H9 (cell line): ENCODE data around the gene UBE2V1. TPM values are rescaled to one million over a fixed set of nuclear protein-coding genes. Genes with fewer than 3 reads are reported as not detected.

ENCODE experiments used
- DNase-seq: peaks from one replicate; pipeline ENCODE4 v3.0.0-alpha.2; 2017
- H2AFZ ChIP-seq: one replicate; pipeline ENCODE4 v1.6.1; 2013; ENCODE audit warnings: mild to moderate bottlenecking, low read length, control low read depth, moderate library complexity
- H2AK5ac ChIP-seq: 2 replicates; pipeline ENCODE4 v1.6.1; 2013; ENCODE audit warnings: low read length, control low read depth, mixed read lengths; ENCODE audit not compliant: insufficient read length
- H2BK120ac ChIP-seq: one replicate; pipeline ENCODE4 v1.6.1; 2013; ENCODE audit warnings: low read depth, mild to moderate bottlenecking, low read length, control low read depth, inconsistent platforms; ENCODE audit not compliant: poor library complexity, severe bottlenecking
- H2BK12ac ChIP-seq: 2 replicates; pipeline ENCODE4 v1.6.1; 2013; ENCODE audit warnings: low read length, control low read depth, mixed read lengths, low read depth; ENCODE audit not compliant: insufficient read length
- H2BK15ac ChIP-seq: 2 replicates; pipeline ENCODE4 v1.6.1; 2013; ENCODE audit warnings: low read depth, low read length, control low read depth
- H2BK20ac ChIP-seq: one replicate; pipeline ENCODE4 v1.6.1; 2013; ENCODE audit warnings: low read depth, mild to moderate bottlenecking, low read length, control low read depth, inconsistent platforms; ENCODE audit not compliant: poor library complexity, severe bottlenecking
- H2BK5ac ChIP-seq: 2 replicates; pipeline ENCODE4 v1.6.1; 2013; ENCODE audit warnings: low read length, control low read depth, mixed read lengths; ENCODE audit not compliant: insufficient read length
- H3K14ac ChIP-seq: 2 replicates; pipeline ENCODE4 v1.6.1; 2013; ENCODE audit warnings: low read length, control low read depth; ENCODE audit not compliant: insufficient read depth
- H3K18ac ChIP-seq: 2 replicates; pipeline ENCODE4 v1.6.1; 2013; ENCODE audit warnings: low read depth, mild to moderate bottlenecking, mixed read lengths, low read length, control low read depth; ENCODE audit not compliant: insufficient read length
- H3K23ac ChIP-seq: 2 replicates; pipeline ENCODE4 v1.6.1; 2013; ENCODE audit warnings: low read length, control low read depth, mixed read lengths, low read depth; ENCODE audit not compliant: insufficient read length
- H3K23me2 ChIP-seq: 2 replicates; pipeline ENCODE4 v1.6.1; 2013; ENCODE audit warnings: low read depth, mild to moderate bottlenecking, mixed read lengths, low read length, control low read depth; ENCODE audit not compliant: insufficient read length, poor library complexity, severe bottlenecking
- H3K27ac ChIP-seq: 2 replicates; pipeline ENCODE4 v1.5.1; 2013; ENCODE audit warnings: low read length, control low read depth, mixed read lengths, low read depth; ENCODE audit not compliant: insufficient read length
- H3K27me3 ChIP-seq: 2 replicates; pipeline ENCODE4 v1.6.1; 2013; ENCODE audit warnings: low read length, control low read depth, inconsistent platforms; ENCODE audit not compliant: insufficient read depth
- H3K4ac ChIP-seq: 2 replicates; pipeline ENCODE4 v1.6.1; 2013; ENCODE audit warnings: low read depth, mild to moderate bottlenecking, control low read depth, inconsistent platforms, low read length, moderate library complexity
- H3K4me1 ChIP-seq: 2 replicates; pipeline ENCODE4 v1.6.1; 2013; ENCODE audit warnings: low read length, control low read depth, inconsistent platforms; ENCODE audit not compliant: insufficient read depth
- H3K4me2 ChIP-seq: 2 replicates; pipeline ENCODE4 v1.6.1; 2013; ENCODE audit warnings: low read length, control low read depth, mixed read lengths; ENCODE audit not compliant: insufficient read length, insufficient read depth
- H3K56ac ChIP-seq: 2 replicates; pipeline ENCODE4 v1.6.1; 2013; ENCODE audit warnings: low read depth, mild to moderate bottlenecking, mixed read lengths, low read length, control low read depth; ENCODE audit not compliant: insufficient read length
- H3K79me1 ChIP-seq: 2 replicates; pipeline ENCODE4 v1.6.1; 2013; ENCODE audit warnings: low read depth, mild to moderate bottlenecking, moderate library complexity, low read length, control low read depth, inconsistent platforms; ENCODE audit not compliant: insufficient read depth, poor library complexity, severe bottlenecking
- H3K79me2 ChIP-seq: 2 replicates; pipeline ENCODE4 v1.6.1; 2013; ENCODE audit warnings: low read length, control low read depth, inconsistent platforms; ENCODE audit not compliant: insufficient read depth
- H3K9ac ChIP-seq: 2 replicates; pipeline ENCODE4 v1.6.1; 2013; ENCODE audit warnings: low read length, control low read depth, mixed read lengths; ENCODE audit not compliant: insufficient read length; ENCODE audit errors: extremely low read depth
- H3K9me3 ChIP-seq: one replicate; pipeline ENCODE4 v1.6.1; 2013; ENCODE audit warnings: low read depth, low read length, inconsistent platforms; ENCODE audit not compliant: control insufficient read depth
- H3T11ph ChIP-seq: one replicate; pipeline ENCODE4 v1.6.1; 2013; ENCODE audit warnings: mild to moderate bottlenecking, low read length, control low read depth, inconsistent platforms
- H4K20me1 ChIP-seq: one replicate; pipeline ENCODE4 v1.6.1; 2013; ENCODE audit not compliant: control insufficient read depth, insufficient read length, insufficient read depth
- H4K5ac ChIP-seq: 2 replicates; pipeline ENCODE4 v1.6.1; 2013; ENCODE audit warnings: low read depth, mild to moderate bottlenecking, mixed read lengths, low read length, control low read depth; ENCODE audit not compliant: insufficient read length
- H4K8ac ChIP-seq: replicated peaks from 2 replicates; pipeline ENCODE4 v1.6.1; 2013; ENCODE audit warnings: low read length, control low read depth, mixed read lengths, low read depth; ENCODE audit not compliant: insufficient read length
- H4K91ac ChIP-seq: 2 replicates; pipeline ENCODE4 v1.6.1; 2013; ENCODE audit warnings: low read depth, mild to moderate bottlenecking, moderate library complexity, mixed read lengths, low read length, control low read depth; ENCODE audit not compliant: insufficient read length
- H3K27ac Mint-ChIP-seq, 3 experiments: 2 replicates in 2 of 3; 3 replicates in 1 of 3; pipeline ENCODE4 v1.8.0; 2020 to 2021; ENCODE audit warnings: mixed read lengths in 3 of 3, mild to moderate bottlenecking in 1 of 3, moderate library complexity in 1 of 3
- H3K27me3 Mint-ChIP-seq: 2 replicates; pipeline ENCODE4 v1.8.0; 2021; ENCODE audit warnings: low read depth, mild to moderate bottlenecking, moderate library complexity, mixed read lengths
- H3K36me3 Mint-ChIP-seq, 3 experiments: 2 replicates in 2 of 3; 3 replicates in 1 of 3; pipeline ENCODE4 v1.8.0; 2020 to 2021; ENCODE audit warnings: low read depth in 3 of 3, mixed read lengths in 3 of 3; ENCODE audit not compliant: insufficient read depth in 1 of 3
- H3K4me1 Mint-ChIP-seq, 2 experiments: 2 replicates each; pipeline ENCODE4 v1.8.0; 2020; ENCODE audit warnings: mixed read lengths in 2 of 2
- H3K4me3 Mint-ChIP-seq, 2 experiments: 2 replicates in 1 of 2; 3 replicates in 1 of 2; pipeline ENCODE4 v1.8.0; 2020 to 2021; ENCODE audit warnings: mild to moderate bottlenecking in 2 of 2, mixed read lengths in 2 of 2, moderate library complexity in 1 of 2
- H3K9me3 Mint-ChIP-seq, 2 experiments: 2 replicates in 1 of 2; 3 replicates in 1 of 2; pipeline ENCODE4 v1.8.0; 2020; ENCODE audit warnings: mild to moderate bottlenecking in 2 of 2, mixed read lengths in 2 of 2, moderate library complexity in 1 of 2
- WGBS: extraction: QIAGEN DNeasy Blood & Tissue Kit; methylation state at CpG from one replicate; pipeline ENCODE4 v1.1.7; 2013; ENCODE audit warnings: missing lambda C conversion rate, low lambda C conversion rate, mixed read lengths; ENCODE audit not compliant: insufficient read length; ENCODE audit errors: extremely low coverage; 5-methylcytosine and 5-hydroxymethylcytosine counted together
- total RNA-seq: library from RNA; stranded (reverse); gene quantifications from 2 replicates; pipeline ENCODE4 v1.2.1, GENCODE V29; 2021
- TF ChIP-seq, protein P1 (sequence below): fragments of 200-600 bp; sonication (generic); conservative IDR thresholded peaks from 3 replicates; pipeline ENCODE4 v1.8.0; 2021; ENCODE audit warnings: antibody characterized with exemption, mild to moderate bottlenecking

The UBE2V1 gene
- total RNA-seq, 1 experiment from 2014 or later: 152 TPM

DNA sequence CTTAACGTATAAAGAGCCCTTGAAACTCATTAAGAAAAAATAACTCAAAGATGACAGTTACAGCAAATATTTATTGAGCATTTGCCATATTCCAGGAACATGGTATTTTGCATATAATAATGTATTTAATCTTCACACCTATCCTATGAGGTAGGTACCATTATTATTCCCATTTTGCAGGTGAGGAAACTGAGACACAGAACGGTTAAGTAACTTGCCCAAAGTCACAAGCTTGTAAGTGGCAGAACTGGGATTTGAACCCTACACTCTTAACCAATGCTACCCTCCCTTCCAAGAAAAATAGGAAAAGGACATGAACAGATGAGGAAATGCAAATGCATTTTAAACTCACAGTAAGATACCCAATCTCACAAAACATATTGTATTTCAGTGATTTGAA is 5.3 kb upstream of the UBE2V1 start:
- no peak overlapping the region for H2AK5ac ChIP-seq
- no peak overlapping the region for H2BK20ac ChIP-seq
- no peak overlapping the region for H3K14ac ChIP-seq
- H3K9me3 ChIP-seq: no peaks in the 10 kb centered on the region
- no CpG with 5 or more reads among the region's 2 CpGs for WGBS
- no peak overlapping the region for H3K18ac ChIP-seq
- H4K8ac ChIP-seq: no peak overlapping the region
- H3K79me1 ChIP-seq: no peaks in the 10 kb centered on the region
- H4K20me1 ChIP-seq: no peaks in the 10 kb centered on the region
- H3K23ac ChIP-seq: no peak overlapping the region
- Mint-ChIP-seq H3K27ac (no peak overlapping the region), H3K4me3 (no peak overlapping the region), H3K9me3 (no peaks in the 10 kb centered on the region; a peak in 1 of 5 replicates), H3K27me3 (no peaks in the 10 kb centered on the region), H3K36me3 (peaks cover 3 to 10% (median 8%) of the 10 kb centered on the region in 3 experiments; a peak in 5 of 7 replicates), H3K4me1 (peaks cover 25 to 27% of the 10 kb centered on the region in 2 experiments)
- no peak for DNase-seq
- TF ChIP-seq, protein P1, sequence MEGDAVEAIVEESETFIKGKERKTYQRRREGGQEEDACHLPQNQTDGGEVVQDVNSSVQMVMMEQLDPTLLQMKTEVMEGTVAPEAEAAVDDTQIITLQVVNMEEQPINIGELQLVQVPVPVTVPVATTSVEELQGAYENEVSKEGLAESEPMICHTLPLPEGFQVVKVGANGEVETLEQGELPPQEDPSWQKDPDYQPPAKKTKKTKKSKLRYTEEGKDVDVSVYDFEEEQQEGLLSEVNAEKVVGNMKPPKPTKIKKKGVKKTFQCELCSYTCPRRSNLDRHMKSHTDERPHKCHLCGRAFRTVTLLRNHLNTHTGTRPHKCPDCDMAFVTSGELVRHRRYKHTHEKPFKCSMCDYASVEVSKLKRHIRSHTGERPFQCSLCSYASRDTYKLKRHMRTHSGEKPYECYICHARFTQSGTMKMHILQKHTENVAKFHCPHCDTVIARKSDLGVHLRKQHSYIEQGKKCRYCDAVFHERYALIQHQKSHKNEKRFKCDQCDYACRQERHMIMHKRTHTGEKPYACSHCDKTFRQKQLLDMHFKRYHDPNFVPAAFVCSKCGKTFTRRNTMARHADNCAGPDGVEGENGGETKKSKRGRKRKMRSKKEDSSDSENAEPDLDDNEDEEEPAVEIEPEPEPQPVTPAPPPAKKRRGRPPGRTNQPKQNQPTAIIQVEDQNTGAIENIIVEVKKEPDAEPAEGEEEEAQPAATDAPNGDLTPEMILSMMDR: no peak
- no peaks in the 10 kb centered on the region for H3K27me3 ChIP-seq
- no peak overlapping the region for H2BK5ac ChIP-seq
- H2AFZ ChIP-seq: no peak overlapping the region
- no peaks in the 10 kb centered on the region for H3K79me2 ChIP-seq
- no peak overlapping the region for H2BK12ac ChIP-seq
- no peak overlapping the region for H4K91ac ChIP-seq
- no peak overlapping the region for H4K5ac ChIP-seq
- H3K23me2 ChIP-seq: peaks cover 10% of the 10 kb centered on the region
- no peak overlapping the region for H2BK15ac ChIP-seq
- no peak overlapping the region for H2BK120ac ChIP-seq
- H3K4ac ChIP-seq: no peak overlapping the region
- H3K27ac ChIP-seq: no peak overlapping the region
- H3K56ac ChIP-seq: no peak overlapping the region
- no peak overlapping the region for H3K4me2 ChIP-seq
- no peak overlapping the region for H3T11ph ChIP-seq
- H3K4me1 ChIP-seq: peaks cover 3% of the 10 kb centered on the region; the same call in 1 of the 2 replicates
- H3K9ac ChIP-seq: no peak overlapping the region
